ENCODE measurements around the gene PIGP. TPM values are rescaled to one million over a fixed set of nuclear protein-coding genes. Genes with fewer than 3 reads are reported as not detected.

PIGP gene
- 3.9 and 7.3 TPM in 2 replicates for total RNA-seq

GRCh38 chr21:37072988-37073416, at the start of gene PIGP, which contains the start of gene TTC3:
Gene PIGP (minus strand): TSS chr21:37073071. CDS start chr21:37072515, 556 bp downstream.
Gene TTC3 (plus strand): TSS chr21:37073254. CDS start chr21:37087258, 14,004 bp downstream.

Other genes with a start within 250 kb of the PIGP start
- 38.9 and 42.2 TPM in 2 replicates for gene HLCS, start 106.4 kb downstream of the PIGP start, total RNA-seq
- gene RIPPLY3, start 66.4 kb downstream of the PIGP start, total RNA-seq = not detected in 2 replicates
- gene TTC3, start 183 bp upstream of the PIGP start, total RNA-seq = 241 and 353 TPM in 2 replicates
- 89.6 and 104 TPM in 2 replicates for gene VPS26C, start 194.3 kb upstream of the PIGP start, total RNA-seq